ENCODE measurements around the gene PTBP2.

Gene PTBP2

DNA sequence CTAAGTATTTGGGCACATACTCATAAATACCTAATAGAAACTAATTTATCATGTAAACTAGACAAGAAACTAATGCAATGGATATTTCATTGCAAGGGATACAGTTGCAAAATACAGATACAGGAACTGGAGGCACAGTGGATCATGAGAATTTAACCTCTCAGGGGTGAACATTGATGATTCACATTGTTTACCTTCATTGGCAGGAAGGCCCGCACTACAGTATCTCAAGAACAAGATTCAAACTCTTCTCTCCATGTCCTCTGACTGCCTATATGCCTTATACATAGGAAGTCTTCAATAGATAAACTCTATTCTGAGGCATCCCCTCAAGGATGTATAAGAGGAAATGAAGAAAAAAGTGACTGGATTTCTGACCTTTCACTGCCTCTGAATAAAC lies 18.4 kb upstream of the PTBP2 start:
- H3K9ac ChIP-seq (ENCODE audit: low read length) = no peak overlapping the region
- H3K27me3 ChIP-seq (ENCODE audit: insufficient read depth, low read length) = no peaks in the 10 kb centered on the region
- H3K79me2 ChIP-seq (ENCODE audit: control insufficient read depth, insufficient read depth, low read length, poor library complexity) = no peaks in the 10 kb centered on the region
- WGBS (ENCODE audit: extremely low coverage, insufficient coverage, insufficient read length) = no CpG with 5 or more reads among the region's 1 CpG
- H3K4ac ChIP-seq (ENCODE audit: low read depth, low read length) = no peak overlapping the region
- no peak overlapping the region for H3K23ac ChIP-seq (ENCODE audit: low read length)
- H3K27ac ChIP-seq (ENCODE audit: low read depth, low read length) = no peak overlapping the region
- no peak overlapping the region for H2BK5ac ChIP-seq (ENCODE audit: low read depth, low read length, poor library complexity)
- H2AFZ ChIP-seq (ENCODE audit: insufficient read depth, low read length, poor library complexity) = no peak overlapping the region
- H2AK5ac ChIP-seq (ENCODE audit: low read length) = no peak overlapping the region
- no peak overlapping the region for H2BK120ac ChIP-seq (ENCODE audit: insufficient read depth, low read length, poor library complexity)
- no peaks in the 10 kb centered on the region for H3K4me1 ChIP-seq (ENCODE audit: control insufficient read depth in 1 of 2, insufficient read depth in 2 of 2, low read length in 2 of 2)
- no peak overlapping the region for H4K91ac ChIP-seq (ENCODE audit: low read depth, low read length)
- no peaks in the 10 kb centered on the region for H3K36me3 ChIP-seq (ENCODE audit: control insufficient read depth in 1 of 2, insufficient read depth in 2 of 2, low read length in 2 of 2)
- no peak overlapping the region for H3K18ac ChIP-seq (ENCODE audit: low read length)
- H3K4me3 ChIP-seq (ENCODE audit: low read depth, low read length) = no peak overlapping the region
- no peak overlapping the region for H3K14ac ChIP-seq (ENCODE audit: low read length)
- no peak overlapping the region for H4K12ac ChIP-seq (ENCODE audit: low read depth, low read length)
- H3K4me2 ChIP-seq (ENCODE audit: low read length) = no peak overlapping the region
- no peaks in the 10 kb centered on the region for H3K79me1 ChIP-seq (ENCODE audit: low read length)
- no peak for DNase-seq
- no peak overlapping the region for H4K8ac ChIP-seq (ENCODE audit: low read depth, low read length)
- H2BK12ac ChIP-seq (ENCODE audit: low read length) = no peak overlapping the region
- no peaks in the 10 kb centered on the region for H3K9me3 ChIP-seq (ENCODE audit: insufficient read depth, low read depth, low read length)

DNA sequence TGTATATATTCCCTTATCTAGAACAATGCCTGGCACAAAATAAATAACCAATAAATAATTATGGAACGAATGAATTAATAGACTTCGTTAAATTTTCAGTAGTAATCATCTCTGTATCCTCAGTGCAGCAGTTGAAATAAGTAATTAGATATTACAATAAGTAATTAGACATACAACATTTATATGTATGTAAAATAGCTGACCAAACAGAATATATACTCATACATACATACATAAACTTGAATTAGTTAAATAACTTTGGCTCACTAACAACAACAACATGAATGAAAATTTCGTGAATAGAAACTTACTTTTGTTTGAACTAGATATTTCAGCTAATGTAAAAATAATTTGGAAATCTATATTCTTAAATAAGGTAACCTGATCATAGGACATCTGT lies 14.6 kb upstream of the PTBP2 start:
- no peak overlapping the region for H2BK120ac ChIP-seq (ENCODE audit: insufficient read depth, low read length, poor library complexity)
- H4K12ac ChIP-seq (ENCODE audit: low read depth, low read length) = no peak overlapping the region
- no peaks in the 10 kb centered on the region for H3K9me3 ChIP-seq (ENCODE audit: insufficient read depth, low read depth, low read length)
- H3K4me1 ChIP-seq (ENCODE audit: control insufficient read depth in 1 of 2, insufficient read depth in 2 of 2, low read length in 2 of 2) = no peaks in the 10 kb centered on the region
- no peak for DNase-seq
- H3K36me3 ChIP-seq (ENCODE audit: control insufficient read depth in 1 of 2, insufficient read depth in 2 of 2, low read length in 2 of 2) = no peaks in the 10 kb centered on the region
- H2BK12ac ChIP-seq (ENCODE audit: low read length) = no peak overlapping the region
- no peak overlapping the region for H2AFZ ChIP-seq (ENCODE audit: insufficient read depth, low read length, poor library complexity)
- H3K14ac ChIP-seq (ENCODE audit: low read length) = no peak overlapping the region
- H3K79me2 ChIP-seq (ENCODE audit: control insufficient read depth, insufficient read depth, low read length, poor library complexity) = no peaks in the 10 kb centered on the region
- H3K4me3 ChIP-seq (ENCODE audit: low read depth, low read length) = no peak overlapping the region
- H2BK5ac ChIP-seq (ENCODE audit: low read depth, low read length, poor library complexity) = no peak overlapping the region
- H3K27ac ChIP-seq (ENCODE audit: low read depth, low read length) = no peak overlapping the region
- no peak overlapping the region for H3K4me2 ChIP-seq (ENCODE audit: low read length)
- no peak overlapping the region for H3K18ac ChIP-seq (ENCODE audit: low read length)
- H4K91ac ChIP-seq (ENCODE audit: low read depth, low read length) = no peak overlapping the region
- WGBS (ENCODE audit: extremely low coverage, insufficient coverage, insufficient read length) = no CpG with 5 or more reads among the region's 3 CpGs
- no peak overlapping the region for H2AK5ac ChIP-seq (ENCODE audit: low read length)
- no peak overlapping the region for H3K23ac ChIP-seq (ENCODE audit: low read length)
- no peaks in the 10 kb centered on the region for H3K27me3 ChIP-seq (ENCODE audit: insufficient read depth, low read length)
- H3K4ac ChIP-seq (ENCODE audit: low read depth, low read length) = no peak overlapping the region
- no peak overlapping the region for H3K9ac ChIP-seq (ENCODE audit: low read length)
- no peaks in the 10 kb centered on the region for H3K79me1 ChIP-seq (ENCODE audit: low read length)
- H4K8ac ChIP-seq (ENCODE audit: low read depth, low read length) = no peak overlapping the region

- H2AK5ac ChIP-seq (ENCODE audit: low read length) = no peak overlapping the region
- H4K12ac ChIP-seq (ENCODE audit: low read depth, low read length) = no peak overlapping the region
- H3K9me3 ChIP-seq (ENCODE audit: insufficient read depth, low read depth, low read length) = no peaks in the 10 kb centered on the region
- no peak overlapping the region for H3K18ac ChIP-seq (ENCODE audit: low read length)
- no peaks in the 10 kb centered on the region for H3K79me1 ChIP-seq (ENCODE audit: low read length)
- H2BK12ac ChIP-seq (ENCODE audit: low read length) = no peak overlapping the region
- H4K8ac ChIP-seq (ENCODE audit: low read depth, low read length) = no peak overlapping the region
- H3K4me3 ChIP-seq (ENCODE audit: low read depth, low read length) = no peak overlapping the region
- WGBS (ENCODE audit: extremely low coverage, insufficient coverage, insufficient read length) = no CpG with 5 or more reads among the region's 4 CpGs
- H3K14ac ChIP-seq (ENCODE audit: low read length) = no peak overlapping the region
- H3K9ac ChIP-seq (ENCODE audit: low read length) = no peak overlapping the region
- H3K27ac ChIP-seq (ENCODE audit: low read depth, low read length) = no peak overlapping the region
- no peak for DNase-seq
- H3K4ac ChIP-seq (ENCODE audit: low read depth, low read length) = no peak overlapping the region
- no peaks in the 10 kb centered on the region for H3K79me2 ChIP-seq (ENCODE audit: control insufficient read depth, insufficient read depth, low read length, poor library complexity)
- no peak overlapping the region for H2BK120ac ChIP-seq (ENCODE audit: insufficient read depth, low read length, poor library complexity)
- no peak overlapping the region for H2BK5ac ChIP-seq (ENCODE audit: low read depth, low read length, poor library complexity)
- no peak overlapping the region for H3K23ac ChIP-seq (ENCODE audit: low read length)
- no peak overlapping the region for H2AFZ ChIP-seq (ENCODE audit: insufficient read depth, low read length, poor library complexity)
- no peak overlapping the region for H4K91ac ChIP-seq (ENCODE audit: low read depth, low read length)
- H3K36me3 ChIP-seq (ENCODE audit: control insufficient read depth in 1 of 2, insufficient read depth in 2 of 2, low read length in 2 of 2) = no peaks in the 10 kb centered on the region
- no peaks in the 10 kb centered on the region for H3K27me3 ChIP-seq (ENCODE audit: insufficient read depth, low read length)
- no peaks in the 10 kb centered on the region for H3K4me1 ChIP-seq (ENCODE audit: control insufficient read depth in 1 of 2, insufficient read depth in 2 of 2, low read length in 2 of 2)
- no peak overlapping the region for H3K4me2 ChIP-seq (ENCODE audit: low read length)
These were observed 13.1 kb upstream of the PTBP2 start for GRCh38 chr1:96708482-96708881.

DNA sequence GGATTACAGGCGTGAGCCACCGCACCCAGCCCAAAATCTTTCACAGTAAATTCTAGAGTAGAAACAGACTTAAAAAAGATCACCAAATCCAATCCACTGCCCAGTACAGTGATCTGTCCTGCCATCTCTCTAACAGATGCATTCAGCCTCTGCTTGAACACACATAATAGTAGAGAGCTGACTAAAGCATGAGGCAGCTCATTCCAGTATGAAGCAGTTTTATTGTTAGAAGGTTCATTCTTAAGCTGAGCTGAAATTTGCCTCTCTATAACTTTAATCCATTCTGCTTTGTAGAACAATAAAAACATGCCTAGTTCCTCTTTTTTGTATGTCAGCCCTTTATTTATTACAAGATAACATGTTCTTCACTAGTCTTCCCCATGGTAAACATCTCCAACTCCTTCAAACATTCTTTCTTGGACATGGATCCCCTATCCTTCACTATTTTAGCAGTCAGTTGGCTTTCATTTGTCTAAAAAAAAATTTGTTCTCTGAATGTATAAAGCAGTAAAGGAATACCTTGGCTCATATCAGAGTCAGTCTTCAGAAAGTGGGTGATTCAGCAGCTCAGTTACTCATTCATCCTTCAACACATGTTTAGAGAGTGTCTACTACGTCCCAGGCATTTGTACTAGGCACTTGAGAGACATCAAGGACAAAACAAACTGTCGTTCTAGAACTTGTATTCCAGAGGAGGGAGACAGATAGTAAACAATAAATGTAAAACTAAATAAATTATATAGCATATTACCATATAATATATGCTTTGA lies 10.7 kb upstream of the PTBP2 start:
- Histone ChIP-seq H3K9me3 (ENCODE audit: insufficient read depth, low read depth, low read length) (no peaks in the 10 kb centered on the region), H3K9ac (ENCODE audit: low read length) (no peak overlapping the region), H2BK12ac (ENCODE audit: low read length) (no peak overlapping the region), H4K91ac (ENCODE audit: low read depth, low read length) (no peak overlapping the region), H3K79me1 (ENCODE audit: low read length) (no peaks in the 10 kb centered on the region), H2AFZ (ENCODE audit: insufficient read depth, low read length, poor library complexity) (no peak overlapping the region), H2AK5ac (ENCODE audit: low read length) (no peak overlapping the region), H3K36me3 (ENCODE audit: control insufficient read depth in 1 of 2, insufficient read depth in 2 of 2, low read length in 2 of 2) (no peaks in the 10 kb centered on the region), H3K27ac (ENCODE audit: low read depth, low read length) (no peak overlapping the region), H3K14ac (ENCODE audit: low read length) (no peak overlapping the region), H4K12ac (ENCODE audit: low read depth, low read length) (no peak overlapping the region), H4K8ac (ENCODE audit: low read depth, low read length) (no peak overlapping the region), H3K79me2 (ENCODE audit: control insufficient read depth, insufficient read depth, low read length, poor library complexity) (no peaks in the 10 kb centered on the region), H2BK120ac (ENCODE audit: insufficient read depth, low read length, poor library complexity) (no peak overlapping the region), H3K18ac (ENCODE audit: low read length) (no peak overlapping the region), H2BK5ac (ENCODE audit: low read depth, low read length, poor library complexity) (no peak overlapping the region), H3K4me3 (ENCODE audit: low read depth, low read length) (no peak overlapping the region), H3K23ac (ENCODE audit: low read length) (no peak overlapping the region), H3K4me1 (ENCODE audit: control insufficient read depth in 1 of 2, insufficient read depth in 2 of 2, low read length in 2 of 2) (no peaks in the 10 kb centered on the region), H3K27me3 (ENCODE audit: insufficient read depth, low read length) (no peaks in the 10 kb centered on the region), H3K4me2 (ENCODE audit: low read length) (no peak overlapping the region), H3K4ac (ENCODE audit: low read depth, low read length) (no peak overlapping the region)
- DNase-seq = no peak
- no CpG with 5 or more reads among the region's 4 CpGs for WGBS (ENCODE audit: extremely low coverage, insufficient coverage, insufficient read length)

Measured in trophoblast cell (in vitro differentiated cells and primary cell).